Gastroesophageal sphincter (tissue), 4 donors: ENCODE results near the gene INSR. TPM values are rescaled to one million over a fixed set of nuclear protein-coding genes. Genes with fewer than 3 reads are reported as not detected.

Source experiments
- ATAC-seq: fragments of 150-250 bp; one replicate; pipeline ENCODE4 v1.9.1; 2016; ENCODE audit warnings: mild to moderate bottlenecking, moderate library complexity
- H3K27ac ChIP-seq, 4 donors: fragments of 200-600 bp; sonication (generic) in 3 of 4; 1 replicate in 3 of 4; 2 replicates in 1 of 4; pipeline ENCODE4 v1.5.1; 2016 to 2019
- H3K27me3 ChIP-seq: fragments of 200-600 bp; sonication (generic); one replicate; pipeline ENCODE4 v1.5.1; 2019
- H3K36me3 ChIP-seq, 2 donors: fragments of 200-600 bp; sonication (generic); one replicate each; pipeline ENCODE4 v1.5.1; 2019; ENCODE audit warnings: control low read depth in 1 of 2
- H3K4me1 ChIP-seq, 3 donors: fragments of 200-600 bp; sonication (generic); 1 replicate in 2 of 3; 2 replicates in 1 of 3; pipeline ENCODE4 v1.5.1; 2016 to 2019; ENCODE audit warnings: control low read depth in 2 of 3
- H3K4me3 ChIP-seq, 2 donors: fragments of 200-600 bp; sonication (generic); one replicate each; pipeline ENCODE4 v1.5.1; 2019; ENCODE audit warnings: mild to moderate bottlenecking in 1 of 2, moderate library complexity in 1 of 2
- H3K9me3 ChIP-seq, 3 donors: fragments of 200-600 bp; sonication (generic); one replicate each; pipeline ENCODE4 v1.5.1; 2017 to 2019; ENCODE audit warnings: control low read depth in 2 of 3
- EP300 ChIP-seq: sonication (generic); formaldehyde crosslinking; IDR thresholded peaks from one replicate; pipeline ENCODE4 v1.6.1; 2017; ENCODE audit warnings: antibody characterized with exemption, mild to moderate bottlenecking
- POLR2A ChIP-seq, 2 donors: fragments of 450-650 bp; IDR thresholded peaks; one replicate each; pipeline ENCODE4 v1.6.1; 2017; ENCODE audit warnings: antibody characterized with exemption in 2 of 2, mild to moderate bottlenecking in 2 of 2, moderate library complexity in 1 of 2
- POLR2AphosphoS5 ChIP-seq: sonication (generic); formaldehyde crosslinking; IDR thresholded peaks from one replicate; pipeline ENCODE4 v1.6.1; 2017; ENCODE audit warnings: antibody characterized with exemption
- WGBS, 2 donors: methylation state at CpG; one replicate each; pipeline ENCODE4 v1.1.5; 2018; ENCODE audit warnings: low coverage in 1 of 2; 5-methylcytosine and 5-hydroxymethylcytosine counted together
- total RNA-seq, 4 donors: library from RNA; depleted of rRNA; stranded (reverse); fragments of >200 nt; gene quantifications; one replicate each; pipeline ENCODE4 v1.1.0, GENCODE V29; 2016
- TF ChIP-seq, protein P1 (sequence below), 4 experiments: fragments of 200-600 bp in 2 of 4; fragments of 450-650 bp in 2 of 4; sonication (generic) in 1 of 4; IDR thresholded peaks; one replicate each; pipeline ENCODE4 v1.5.1; 2017 to 2019; ENCODE audit warnings: antibody characterized with exemption in 4 of 4, mild to moderate bottlenecking in 2 of 4, moderate library complexity in 2 of 4

INSR gene
- total RNA-seq, 4 donors from 2014 or later, result 67.6 to 95.6 (median 81.2) TPM

DNA sequence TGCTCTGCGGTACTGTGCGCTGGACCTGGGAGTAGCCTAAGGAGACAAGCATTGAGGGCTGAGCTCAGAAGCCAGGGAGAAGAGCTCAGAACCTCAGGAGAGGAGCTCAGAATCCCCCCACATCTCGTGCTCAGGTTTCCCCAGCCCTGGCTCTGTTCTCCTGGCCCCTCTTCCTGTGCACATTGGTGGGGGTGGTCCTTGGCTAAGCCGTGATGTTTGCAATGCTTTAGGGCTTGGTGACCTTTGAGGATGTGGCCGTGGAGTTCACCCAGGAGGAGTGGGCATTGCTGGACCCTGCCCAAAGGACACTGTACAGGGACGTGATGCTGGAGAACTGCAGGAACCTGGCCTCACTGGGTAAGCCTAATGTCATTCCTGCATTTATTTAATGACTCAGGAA lies 218.1 kb downstream of the INSR start:
- Histone ChIP-seq H3K27me3 (no peaks in the 10 kb centered on the region), H3K4me3 (no peak overlapping the region), H3K27ac (no peak overlapping the region), H3K9me3 (peaks cover 0 to 71% (median 14%) of the 10 kb centered on the region in 3 donors), H3K4me1 (no peaks in the 10 kb centered on the region), H3K36me3 (peaks cover 31 to 100% of the 10 kb centered on the region in 2 donors)
- no peak for ATAC-seq
- 94 to 100% methylated on average over 2 of the region's 6 CpGs for WGBS, 2 donors
- TF ChIP-seq POLR2AphosphoS5, result no peak
- TF ChIP-seq POLR2A (IDR thresholded peaks at IDR 0.05), result no peak
- TF ChIP-seq, protein P1, sequence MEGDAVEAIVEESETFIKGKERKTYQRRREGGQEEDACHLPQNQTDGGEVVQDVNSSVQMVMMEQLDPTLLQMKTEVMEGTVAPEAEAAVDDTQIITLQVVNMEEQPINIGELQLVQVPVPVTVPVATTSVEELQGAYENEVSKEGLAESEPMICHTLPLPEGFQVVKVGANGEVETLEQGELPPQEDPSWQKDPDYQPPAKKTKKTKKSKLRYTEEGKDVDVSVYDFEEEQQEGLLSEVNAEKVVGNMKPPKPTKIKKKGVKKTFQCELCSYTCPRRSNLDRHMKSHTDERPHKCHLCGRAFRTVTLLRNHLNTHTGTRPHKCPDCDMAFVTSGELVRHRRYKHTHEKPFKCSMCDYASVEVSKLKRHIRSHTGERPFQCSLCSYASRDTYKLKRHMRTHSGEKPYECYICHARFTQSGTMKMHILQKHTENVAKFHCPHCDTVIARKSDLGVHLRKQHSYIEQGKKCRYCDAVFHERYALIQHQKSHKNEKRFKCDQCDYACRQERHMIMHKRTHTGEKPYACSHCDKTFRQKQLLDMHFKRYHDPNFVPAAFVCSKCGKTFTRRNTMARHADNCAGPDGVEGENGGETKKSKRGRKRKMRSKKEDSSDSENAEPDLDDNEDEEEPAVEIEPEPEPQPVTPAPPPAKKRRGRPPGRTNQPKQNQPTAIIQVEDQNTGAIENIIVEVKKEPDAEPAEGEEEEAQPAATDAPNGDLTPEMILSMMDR (IDR thresholded peaks at IDR 0.05), result no peak
- no peak for TF ChIP-seq EP300

DNA sequence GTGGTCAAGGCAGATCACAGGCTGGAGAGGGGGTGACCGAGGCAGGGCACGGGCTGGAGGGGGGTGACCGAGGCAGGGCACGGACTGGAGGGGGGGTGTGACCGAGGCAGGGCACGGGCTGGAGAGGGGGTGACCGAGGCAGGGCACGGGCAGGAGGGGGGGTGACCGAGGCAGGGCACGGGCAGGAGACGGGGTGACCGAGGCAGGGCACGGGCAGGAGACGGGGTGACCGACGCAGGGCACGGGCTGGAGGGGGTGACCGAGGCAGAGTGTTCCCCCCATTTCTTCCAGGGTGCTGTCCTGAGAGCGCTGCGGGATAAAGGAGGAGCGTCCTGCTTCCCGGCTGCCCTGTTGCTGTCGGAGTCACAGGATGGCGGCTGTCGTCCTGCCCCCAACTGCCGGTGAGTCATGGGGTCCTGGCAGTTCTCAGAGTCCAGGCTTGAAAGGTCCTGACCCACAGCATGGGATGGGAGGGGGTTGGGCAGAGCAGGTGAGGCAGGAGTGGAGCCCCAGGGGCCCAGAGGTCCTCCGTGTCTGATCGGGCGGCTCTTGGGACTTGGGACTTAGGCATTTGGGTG lies 219.4 kb downstream of the INSR start:
- H3K4me1 ChIP-seq, result peaks cover 0 to 11% (median 7%) of the 10 kb centered on the region in 3 donors
- H3K9me3 ChIP-seq, result peaks cover 0 to 58% (median 5%) of the 10 kb centered on the region in 3 donors
- ATAC-seq, result no peak
- H3K27me3 ChIP-seq, result no peaks in the 10 kb centered on the region
- no peak overlapping the region for H3K4me3 ChIP-seq
- TF ChIP-seq, protein P1 (IDR thresholded peaks at IDR 0.05), result no peak
- TF ChIP-seq POLR2A (IDR thresholded peaks at IDR 0.05), result no peak
- no peak for TF ChIP-seq POLR2AphosphoS5
- no peak for TF ChIP-seq EP300
- H3K27ac ChIP-seq, result no peak overlapping the region
- WGBS, 2 donors, result 92 to 95% methylated on average over 8 to 9 of the region's 29 CpGs
- peaks cover 20 to 93% of the 10 kb centered on the region in 2 donors for H3K36me3 ChIP-seq

DNA sequence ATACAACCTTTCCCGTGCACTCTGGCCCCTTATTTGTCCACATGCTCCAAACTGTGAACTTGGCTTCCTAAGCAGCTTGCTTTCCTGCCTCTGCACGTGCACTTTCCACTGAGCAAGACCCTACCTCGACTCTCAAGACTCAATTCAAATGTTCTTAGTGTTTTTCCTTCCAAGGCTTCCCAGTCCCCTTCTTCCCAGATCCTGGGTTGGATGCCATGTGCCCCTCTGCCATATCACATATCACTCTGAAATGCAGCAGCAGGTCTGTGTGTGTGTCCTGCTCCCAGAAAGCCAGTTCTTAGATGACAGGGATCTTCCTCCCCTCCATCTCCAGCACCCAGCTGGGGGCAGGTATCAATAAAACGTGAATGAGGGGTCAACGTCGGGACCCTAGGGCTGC lies 221.7 kb downstream of the INSR start:
- Histone ChIP-seq H3K36me3 (peaks cover 3 to 70% of the 10 kb centered on the region in 2 donors), H3K4me1 (peaks cover 0 to 11% (median 7%) of the 10 kb centered on the region in 3 donors), H3K4me3 (no peak overlapping the region), H3K9me3 (peaks cover 0 to 35% (median 3%) of the 10 kb centered on the region in 3 donors), H3K27ac (no peak overlapping the region), H3K27me3 (no peaks in the 10 kb centered on the region)
- WGBS, 2 donors, result 87 to 100% methylated on average over 3 to 4 of the region's 6 CpGs
- no peak for ATAC-seq
- TF ChIP-seq EP300, result no peak
- TF ChIP-seq, protein P1 (IDR thresholded peaks at IDR 0.05), result no peak
- no peak for TF ChIP-seq POLR2A (IDR thresholded peaks at IDR 0.05)

DNA sequence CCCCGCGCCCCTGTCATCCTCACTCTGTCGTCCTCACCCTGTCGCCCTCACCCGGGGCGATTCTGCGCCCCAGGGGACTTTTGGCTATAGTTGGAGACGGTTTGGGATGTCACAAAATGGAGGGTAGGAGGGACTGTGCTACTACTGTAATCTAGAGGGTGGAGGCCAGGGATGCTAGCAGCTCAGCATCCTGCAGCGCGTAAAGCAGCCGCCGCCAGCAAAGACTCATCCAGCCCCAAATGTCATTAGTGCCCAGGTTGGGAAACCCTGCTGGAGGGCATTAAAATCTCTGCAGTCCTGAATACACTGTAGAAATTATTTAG lies 224.3 kb downstream of the INSR start:
- no peak for ATAC-seq
- Histone ChIP-seq H3K36me3 (peaks cover 0 to 43% of the 10 kb centered on the region in 2 donors), H3K9me3 (peaks cover 0 to 8% (median 0%) of the 10 kb centered on the region in 3 donors), H3K4me3 (peak overlapping the region; percentile 85 to 93), H3K4me1 (peaks cover 0 to 11% (median 7%) of the 10 kb centered on the region in 3 donors), H3K27me3 (no peaks in the 10 kb centered on the region), H3K27ac (peak overlapping the region; percentile 11 to 84 (median 82))
- WGBS, 2 donors, result 4% methylated on average over 4 of the region's 12 CpGs; no CpG with 5 or more reads in 1 of the 2 donors
- no peak for TF ChIP-seq POLR2A (IDR thresholded peaks at IDR 0.05)
- TF ChIP-seq EP300, result no peak
- no peak for TF ChIP-seq POLR2AphosphoS5
- TF ChIP-seq, protein P1 (IDR thresholded peaks at IDR 0.05), result no peak
